ENCODE results near the gene CYP39A1.

DNA sequence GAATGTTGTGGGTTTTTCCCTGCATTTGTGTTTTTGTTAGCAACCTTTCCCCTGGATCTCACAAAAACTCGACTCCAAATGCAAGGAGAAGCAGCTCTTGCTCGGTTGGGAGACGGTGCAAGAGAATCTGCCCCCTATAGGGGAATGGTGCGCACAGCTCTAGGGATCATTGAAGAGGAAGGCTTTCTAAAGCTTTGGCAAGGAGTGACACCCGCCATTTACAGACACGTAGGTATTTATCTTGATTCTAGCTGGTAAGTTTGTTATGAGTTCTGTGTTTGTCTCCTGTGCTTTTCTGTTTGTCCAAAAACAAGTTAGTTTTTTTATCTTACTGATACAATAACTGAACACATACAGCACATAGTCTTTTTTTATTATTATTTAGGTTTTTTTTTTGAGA, 3.2 kb upstream of the CYP39A1 start:
- peak; percentile 79 for TF ChIP-seq CTCF (IDR thresholded peaks at IDR 0.05; ENCODE audit: low read length)
- no peak for TF ChIP-seq EZH2 (IDR thresholded peaks at IDR 0.05; ENCODE audit: borderline replicate concordance, low read length)

Measured in OCI-LY1 (cell line).